Smooth muscle cell (in vitro differentiated cells): ENCODE results near the gene TMEM127. TPM values are rescaled to one million over a fixed set of nuclear protein-coding genes. Genes with fewer than 3 reads are reported as not detected.

ENCODE experiments used
- DNase-seq: peaks from one replicate; lab custom pipeline; 2025; ENCODE audit not compliant: unreplicated experiment; lab: John Stamatoyannopoulos, UW
- H2AFZ ChIP-seq: fragments of 200-600 bp; sonication (generic); 2 replicates; pipeline ENCODE4 v1.6.0; 2016; ENCODE audit warnings: antibody characterized with exemption, low read depth, mild to moderate bottlenecking
- H3F3A ChIP-seq: fragments of 200-600 bp; sonication (generic); 2 replicates; pipeline ENCODE4 v1.6.0; 2017; ENCODE audit warnings: antibody characterized with exemption, low read depth
- H3K27ac ChIP-seq: fragments of 200-600 bp; sonication (generic); 2 replicates; pipeline ENCODE4 v1.5.1; 2016; ENCODE audit warnings: low read depth, mild to moderate bottlenecking
- H3K27me3 ChIP-seq: fragments of 200-600 bp; sonication (generic); 2 replicates; pipeline ENCODE4 v1.6.1; 2016; ENCODE audit warnings: low read depth, mild to moderate bottlenecking
- H3K36me3 ChIP-seq: fragments of 200-600 bp; sonication (generic); 2 replicates; pipeline ENCODE4 v1.5.1; 2016; ENCODE audit warnings: low read depth
- H3K4me1 ChIP-seq: fragments of 200-600 bp; sonication (generic); 2 replicates; pipeline ENCODE4 v1.5.1; 2016; ENCODE audit warnings: low read depth
- H3K4me2 ChIP-seq: fragments of 200-600 bp; sonication (generic); 2 replicates; pipeline ENCODE4 v1.6.0; 2016; ENCODE audit warnings: mild to moderate bottlenecking
- H3K4me3 ChIP-seq: fragments of 200-600 bp; sonication (generic); 2 replicates; pipeline ENCODE4 v1.5.1; 2016; ENCODE audit warnings: mild to moderate bottlenecking
- H3K79me2 ChIP-seq: fragments of 200-600 bp; sonication (generic); 2 replicates; pipeline ENCODE4 v1.6.0; 2016; ENCODE audit warnings: low read depth, mild to moderate bottlenecking
- H3K9ac ChIP-seq: fragments of 200-600 bp; sonication (generic); 2 replicates; pipeline ENCODE4 v1.6.0; 2016; ENCODE audit warnings: low read depth
- H3K9me3 ChIP-seq: fragments of 200-600 bp; sonication (generic); replicated peaks from 2 replicates; pipeline ENCODE4 v1.5.1; 2016; ENCODE audit warnings: low read depth
- H4K20me1 ChIP-seq: fragments of 200-600 bp; sonication (generic); 2 replicates; pipeline ENCODE4 v1.6.0; 2016; ENCODE audit warnings: low read depth
- CTCF ChIP-seq: fragments of 200-600 bp; sonication (generic); IDR thresholded peaks from 2 replicates; pipeline ENCODE4 v1.5.1; 2017; ENCODE audit warnings: borderline replicate concordance, mild to moderate bottlenecking, antibody characterized with exemption; ENCODE audit not compliant: insufficient read depth, poor library complexity, severe bottlenecking
- WGBS: methylation state at CpG from one replicate; pipeline ENCODE4 v1.1.7; 2016; ENCODE audit warnings: low lambda C conversion rate; 5-methylcytosine and 5-hydroxymethylcytosine counted together
- polyA plus RNA-seq: library from polyadenylated mRNA; unstranded; fragments of >200 nt; fragmentation: Nextera tagmentation; extraction: Ambion mirVana; gene quantifications from 2 replicates; pipeline ENCODE4 v1.2.1, GENCODE V29; 2016
- total RNA-seq: library from RNA; depleted of rRNA; stranded (reverse); fragments of >200 nt; gene quantifications from 2 replicates; pipeline ENCODE4 v1.2.3, GENCODE V29; 2014

Gene TMEM127
- total and polyA plus RNA-seq, 2 experiments from 2014 or later, result 21.9 to 31.8 TPM

DNA sequence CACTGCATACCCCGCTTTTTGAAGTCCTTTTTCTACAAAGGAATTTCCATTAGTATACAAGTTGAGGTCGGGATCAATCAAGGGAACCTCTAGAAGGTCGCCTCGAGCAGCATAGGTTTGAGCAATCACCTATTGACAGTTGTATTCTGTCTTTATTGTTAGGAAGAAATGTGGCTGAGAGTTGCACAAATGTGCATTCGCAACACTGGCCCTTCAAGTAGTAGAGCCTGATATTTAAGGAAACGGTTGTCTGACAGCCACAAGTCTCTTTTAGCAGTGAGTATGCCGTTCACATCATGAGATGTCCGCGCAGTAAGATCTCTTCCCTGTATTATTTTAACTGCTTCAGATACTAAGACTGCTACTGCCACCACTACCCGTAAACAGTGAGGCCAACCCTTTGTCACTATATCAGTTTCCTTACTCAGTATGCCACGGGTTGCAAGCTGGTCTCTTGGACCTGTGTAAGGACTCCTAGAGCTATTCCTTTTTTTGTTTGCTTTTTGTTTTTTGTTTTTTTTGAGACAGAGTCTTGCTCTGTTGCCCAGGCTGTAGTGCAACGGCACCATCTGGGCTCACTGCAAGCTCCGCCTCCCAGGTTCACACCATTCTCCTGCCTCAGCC, 47.2 kb downstream of the TMEM127 start:
- 92% methylated on average over 13 of the region's 13 CpGs for WGBS
- H3K4me2 ChIP-seq, result no peak overlapping the region
- H3K36me3 ChIP-seq, result no peaks in the 10 kb centered on the region
- H3K79me2 ChIP-seq, result peaks cover 4% of the 10 kb centered on the region
- no peak overlapping the region for H3K27ac ChIP-seq
- H3K9ac ChIP-seq, result no peak overlapping the region
- no peaks in the 10 kb centered on the region for H3K27me3 ChIP-seq
- H4K20me1 ChIP-seq, result no peaks in the 10 kb centered on the region
- no peak overlapping the region for H3K4me3 ChIP-seq
- no peak overlapping the region for H2AFZ ChIP-seq
- H3K4me1 ChIP-seq, result no peaks in the 10 kb centered on the region
- no peak for DNase-seq
- H3K9me3 ChIP-seq, result no peaks in the 10 kb centered on the region
- no peak for TF ChIP-seq CTCF
- no peaks in the 10 kb centered on the region for H3F3A ChIP-seq

- Histone ChIP-seq H3K36me3 (no peaks in the 10 kb centered on the region), H3K4me1 (peaks cover 1% of the 10 kb centered on the region), H4K20me1 (no peaks in the 10 kb centered on the region), H2AFZ (no peak overlapping the region), H3K79me2 (peaks cover 10% of the 10 kb centered on the region), H3K27ac (no peak overlapping the region), H3F3A (no peaks in the 10 kb centered on the region), H3K9ac (no peak overlapping the region), H3K4me3 (no peak overlapping the region), H3K27me3 (no peaks in the 10 kb centered on the region), H3K4me2 (no peak overlapping the region), H3K9me3 (no peaks in the 10 kb centered on the region)
- no peak for TF ChIP-seq CTCF
- DNase-seq, result no peak
- WGBS, result 93% methylated on average over 4 of the region's 4 CpGs
These were observed 51.2 kb downstream of the TMEM127 start for GRCh38 chr2:96214554-96214953.

- no peaks in the 10 kb centered on the region for H3F3A ChIP-seq
- peaks cover 6% of the 10 kb centered on the region for H3K4me1 ChIP-seq
- DNase-seq, result no peak
- no peaks in the 10 kb centered on the region for H3K36me3 ChIP-seq
- no peak overlapping the region for H3K9ac ChIP-seq
- no peak overlapping the region for H2AFZ ChIP-seq
- H3K27ac ChIP-seq, result no peak overlapping the region
- no peak overlapping the region for H3K4me3 ChIP-seq
- H3K79me2 ChIP-seq, result peaks cover 16% of the 10 kb centered on the region
- 98% methylated on average over 12 of the region's 12 CpGs for WGBS
- H3K4me2 ChIP-seq, result no peak overlapping the region
- no peaks in the 10 kb centered on the region for H4K20me1 ChIP-seq
- no peaks in the 10 kb centered on the region for H3K9me3 ChIP-seq
- no peak for TF ChIP-seq CTCF
- H3K27me3 ChIP-seq, result no peaks in the 10 kb centered on the region
These were observed 52.4 kb downstream of the TMEM127 start for GRCh38 chr2:96213379-96213778.

DNA sequence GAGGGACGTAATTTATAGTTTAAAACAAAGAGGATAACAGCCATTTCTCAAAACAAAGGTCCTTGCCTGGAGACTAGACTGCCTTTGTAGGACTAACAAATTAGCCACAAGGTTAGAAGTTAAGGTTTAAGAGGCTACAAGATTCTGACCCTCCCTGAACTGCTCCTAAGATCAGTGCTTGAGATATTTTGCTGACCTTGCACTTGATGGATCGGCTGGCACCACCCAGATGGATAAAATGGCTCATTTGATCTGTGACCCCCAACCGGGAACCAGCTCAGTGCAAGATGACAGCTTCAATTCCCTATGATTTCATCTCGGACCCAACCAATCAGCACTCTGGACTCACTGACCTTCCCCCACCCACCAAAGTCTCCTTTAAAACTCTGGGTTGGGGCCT, 53.5 kb downstream of the TMEM127 start:
- Histone ChIP-seq H3K4me3 (no peak overlapping the region), H3K4me2 (no peak overlapping the region), H4K20me1 (peaks cover 7% of the 10 kb centered on the region), H3K27me3 (no peaks in the 10 kb centered on the region), H3K9me3 (no peaks in the 10 kb centered on the region), H3F3A (no peaks in the 10 kb centered on the region), H3K36me3 (no peaks in the 10 kb centered on the region), H2AFZ (no peak overlapping the region), H3K4me1 (peaks cover 8% of the 10 kb centered on the region), H3K9ac (no peak overlapping the region), H3K79me2 (peaks cover 23% of the 10 kb centered on the region), H3K27ac (no peak overlapping the region)
- WGBS, result 98% methylated on average over 4 of the region's 4 CpGs
- DNase-seq, result no peak
- no peak for TF ChIP-seq CTCF
